Stimulated activated CD4-positive, alpha-beta T cell treated with anti-CD3 and anti-CD28 coated beads, TNF-alpha, amount 100 ng/mL, for 4 hours (primary cell): Measurements from ENCODE around the gene ING5.

ENCODE experiments used
- DNase-seq, 3 experiments: peaks; one replicate each; pipeline ENCODE4 v3.0.0-alpha.2; 2020; ENCODE audit warnings: low read depth in 3 of 3

ING5 gene

GRCh38 chr2:241760301-241760771 lies 58.5 kb downstream of the ING5 start:
- DNase-seq = no peak

DNA sequence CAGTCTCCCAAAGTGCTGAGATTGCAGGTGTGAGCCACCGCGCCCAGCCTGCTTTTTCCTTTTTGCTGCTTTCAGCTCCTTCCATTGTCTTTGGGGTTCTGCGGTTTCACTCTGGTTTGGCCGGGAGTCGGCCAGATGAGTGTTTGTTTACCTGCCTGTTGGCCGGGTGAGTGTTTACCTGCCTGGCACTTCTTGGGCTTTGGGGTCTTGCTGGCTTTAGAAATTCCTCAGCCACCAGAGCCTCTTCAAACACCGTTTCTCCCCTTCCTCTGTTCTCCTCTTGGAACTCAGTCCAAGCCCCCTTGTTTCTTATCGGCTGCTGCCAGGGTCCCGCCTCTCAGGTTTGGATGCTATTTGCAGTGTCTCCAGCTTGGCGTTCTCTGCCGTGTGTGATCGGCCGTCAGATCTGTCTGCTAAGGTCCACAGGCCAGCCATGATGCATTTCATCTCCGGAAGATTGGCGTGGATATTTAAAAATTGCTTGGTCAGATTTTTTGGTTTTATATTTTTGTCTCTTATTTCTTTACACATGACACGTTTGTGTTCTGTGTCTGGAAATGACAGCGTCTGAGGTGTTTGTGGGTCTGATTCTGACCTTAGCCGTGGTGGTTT lies 60.6 kb downstream of the ING5 start:
- DNase-seq = no peak

- peak in 1 of 3 experiments; percentile 31 for DNase-seq
Measured at GRCh38 chr2:241762933-241763369, 61.1 kb downstream of the ING5 start.

- no peak for DNase-seq
Measured at GRCh38 chr2:241763551-241764274, 61.9 kb downstream of the ING5 start.

GRCh38 chr2:241764275-241765241 lies 62.7 kb downstream of the ING5 start:
- DNase-seq = no peak

GRCh38 chr2:241767464-241768250 lies 65.8 kb downstream of the ING5 start:
- no peak for DNase-seq

DNA sequence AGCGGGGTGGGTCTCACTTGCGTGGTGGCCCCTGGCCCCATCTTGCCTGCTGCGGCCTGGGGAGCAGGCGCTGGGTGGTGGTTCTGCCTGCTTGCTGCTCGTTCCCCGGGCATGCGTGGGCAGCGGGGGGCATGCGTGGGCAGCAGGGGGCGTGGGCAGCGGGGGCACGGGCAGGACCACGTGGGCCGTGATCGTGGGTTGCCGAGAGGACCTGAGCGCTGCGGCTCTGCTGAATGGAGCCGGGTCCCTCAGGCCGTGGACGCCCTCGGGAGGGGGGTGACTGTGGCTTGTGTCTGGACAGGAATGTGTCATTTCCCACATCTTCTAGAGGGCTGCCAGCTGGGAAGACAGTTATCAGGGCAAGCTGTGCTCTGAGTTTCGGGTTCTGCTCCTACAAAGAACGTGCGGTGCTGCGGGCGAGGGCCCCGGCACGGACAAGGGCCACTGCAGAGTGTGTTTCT lies 66.4 kb downstream of the ING5 start:
- no peak for DNase-seq

DNA sequence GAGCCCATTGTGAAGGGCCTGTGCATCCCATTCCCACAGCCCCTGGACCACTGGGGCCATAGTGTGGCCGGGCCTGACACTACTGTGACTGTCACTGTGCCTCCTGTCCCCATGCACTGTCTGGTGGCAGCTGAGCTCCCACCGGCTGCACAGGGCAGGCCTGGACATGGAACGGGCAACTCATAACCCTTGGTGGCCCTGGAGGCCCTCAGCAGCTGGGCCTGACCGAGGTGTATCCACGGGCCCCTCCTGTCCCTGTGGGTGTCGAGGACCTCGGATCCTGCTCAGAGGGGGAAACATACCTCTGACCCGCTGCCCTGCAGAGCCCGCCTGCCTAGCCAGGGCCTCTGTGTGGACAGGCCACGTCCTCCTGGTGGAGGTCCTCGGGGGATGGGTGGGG lies 67.0 kb downstream of the ING5 start:
- DNase-seq = no peak

DNA sequence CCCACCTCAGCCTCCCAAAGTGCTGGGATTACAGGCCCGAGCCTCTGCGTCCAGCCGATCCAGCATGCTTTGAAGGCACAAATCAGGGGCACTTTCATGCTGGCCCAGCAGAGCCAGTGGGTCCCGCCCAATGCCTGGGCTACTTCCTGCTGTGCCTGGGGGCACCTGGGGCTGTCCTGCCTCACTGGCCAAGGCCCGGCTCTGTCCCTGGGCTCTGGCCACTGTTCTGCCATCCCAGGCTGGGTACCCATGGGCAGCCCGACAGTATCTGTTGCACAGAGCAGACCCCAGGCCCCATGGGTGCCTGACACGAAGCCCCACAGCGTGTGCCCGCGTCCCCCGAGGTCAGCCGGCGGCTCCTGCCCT lies 68.0 kb downstream of the ING5 start:
- DNase-seq = no peak

DNA sequence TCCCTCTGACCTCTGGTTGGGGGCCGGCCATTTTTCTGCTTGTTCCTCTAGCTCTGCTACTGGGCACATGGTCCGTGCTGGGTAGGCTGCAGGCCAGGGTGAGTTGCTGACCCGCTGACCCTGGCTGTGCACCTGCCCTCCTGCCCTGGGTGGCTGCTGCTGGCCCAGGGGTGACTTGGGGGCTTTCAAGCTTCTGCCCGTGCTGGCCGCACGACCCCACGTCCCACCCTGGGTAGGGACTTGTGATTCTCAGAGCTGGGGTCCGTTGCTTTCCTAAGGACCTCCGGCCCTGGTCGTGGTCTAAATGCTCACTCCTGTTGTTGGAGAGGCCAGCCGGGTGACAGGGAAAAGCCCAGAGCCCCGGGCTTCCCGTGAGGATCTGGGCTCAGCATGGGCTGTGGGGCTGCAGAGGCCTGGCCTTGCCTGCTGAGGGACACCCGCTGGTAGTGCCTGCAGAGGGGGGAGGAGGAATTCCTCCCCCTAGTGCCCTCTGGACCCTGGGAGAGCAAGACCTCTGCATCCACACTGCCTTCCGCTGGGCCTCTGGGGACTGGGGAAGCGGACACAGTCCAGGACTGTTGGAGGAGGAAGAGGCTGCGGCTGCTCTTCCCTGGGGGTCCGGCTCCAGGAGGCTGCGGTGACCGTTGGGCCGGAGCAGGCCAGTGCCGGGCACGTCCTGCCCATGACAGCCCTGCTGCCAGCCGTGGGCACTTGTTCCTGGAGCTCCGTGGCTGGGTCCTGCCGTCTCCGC lies 68.5 kb downstream of the ING5 start:
- DNase-seq = no peak

DNA sequence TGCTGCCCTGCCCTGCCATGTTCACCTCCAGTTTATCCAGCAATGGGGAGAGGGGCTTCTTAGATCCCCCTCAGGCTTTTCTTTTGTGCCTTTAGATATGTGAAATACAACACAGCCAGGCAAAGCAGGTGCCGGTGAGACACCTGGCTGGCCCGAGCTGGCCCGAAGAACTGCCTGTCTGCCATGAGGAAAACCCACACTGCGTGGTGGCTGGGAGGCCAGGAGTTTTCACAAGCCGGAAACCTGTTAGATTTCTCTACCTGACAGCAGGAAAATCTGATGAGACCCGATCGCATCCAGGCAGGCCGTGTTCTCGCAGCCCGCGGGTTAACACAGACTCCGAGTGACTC lies 69.1 kb downstream of the ING5 start:
- no peak for DNase-seq

DNA sequence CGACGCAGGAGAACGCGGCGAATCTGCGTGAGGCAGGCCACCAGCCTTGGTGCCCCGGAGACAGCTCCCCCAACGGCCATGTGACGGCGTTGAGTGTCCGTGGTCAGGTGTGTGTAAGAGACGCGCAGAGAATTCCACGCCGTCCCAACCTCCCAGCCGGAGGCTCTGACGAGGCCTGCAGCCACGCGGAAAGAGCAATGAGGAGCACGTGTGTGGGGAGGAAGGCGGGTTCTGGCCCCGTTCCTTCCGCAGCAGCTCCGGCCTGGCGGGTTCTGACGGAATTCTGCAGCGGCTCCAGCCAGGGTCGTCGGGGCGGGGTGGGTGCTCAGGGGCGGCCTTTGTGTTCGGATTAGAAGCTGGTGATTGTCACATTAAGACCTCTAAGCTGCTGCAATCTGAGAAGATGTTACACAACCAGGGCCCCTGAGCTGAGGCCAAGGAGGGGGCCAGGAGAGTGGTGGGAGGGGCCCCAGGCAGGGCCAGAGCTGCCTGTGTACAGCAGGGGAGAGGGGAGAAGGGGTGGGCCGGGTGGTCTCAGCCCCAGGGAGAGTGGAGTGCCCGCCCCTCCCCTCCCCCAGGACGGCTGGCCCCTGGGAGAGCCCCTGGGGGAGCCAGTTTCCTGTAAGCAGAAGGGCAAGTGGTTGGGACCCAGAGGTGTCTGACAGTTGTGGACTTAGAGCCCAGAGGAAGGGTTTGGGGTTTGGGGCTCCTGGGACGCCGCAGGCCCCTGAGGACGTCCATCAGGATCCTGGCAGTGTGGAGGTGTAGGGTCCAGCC lies 69.6 kb downstream of the ING5 start:
- no peak for DNase-seq

DNA sequence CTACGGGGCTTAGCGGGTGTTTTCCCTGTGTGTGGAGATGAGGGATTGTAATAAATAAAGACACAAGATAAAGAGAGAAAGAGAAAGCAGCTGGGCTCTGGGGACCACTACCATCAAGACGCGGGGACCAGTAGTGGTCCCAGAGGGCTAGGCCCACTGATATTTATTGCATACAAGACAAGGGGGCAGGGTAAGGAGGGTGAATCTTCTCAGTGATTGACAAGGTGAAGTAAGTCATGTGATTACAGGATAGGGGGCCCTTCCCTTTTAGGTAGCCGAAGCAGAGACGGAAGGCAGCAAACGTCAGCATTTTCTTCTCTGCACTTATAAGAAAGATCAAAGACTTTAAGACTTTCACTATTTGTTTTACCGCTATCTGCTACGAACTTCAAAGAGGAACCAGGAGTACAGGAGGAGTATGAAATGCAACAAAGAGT lies 70.2 kb downstream of the ING5 start:
- no peak for DNase-seq

DNA sequence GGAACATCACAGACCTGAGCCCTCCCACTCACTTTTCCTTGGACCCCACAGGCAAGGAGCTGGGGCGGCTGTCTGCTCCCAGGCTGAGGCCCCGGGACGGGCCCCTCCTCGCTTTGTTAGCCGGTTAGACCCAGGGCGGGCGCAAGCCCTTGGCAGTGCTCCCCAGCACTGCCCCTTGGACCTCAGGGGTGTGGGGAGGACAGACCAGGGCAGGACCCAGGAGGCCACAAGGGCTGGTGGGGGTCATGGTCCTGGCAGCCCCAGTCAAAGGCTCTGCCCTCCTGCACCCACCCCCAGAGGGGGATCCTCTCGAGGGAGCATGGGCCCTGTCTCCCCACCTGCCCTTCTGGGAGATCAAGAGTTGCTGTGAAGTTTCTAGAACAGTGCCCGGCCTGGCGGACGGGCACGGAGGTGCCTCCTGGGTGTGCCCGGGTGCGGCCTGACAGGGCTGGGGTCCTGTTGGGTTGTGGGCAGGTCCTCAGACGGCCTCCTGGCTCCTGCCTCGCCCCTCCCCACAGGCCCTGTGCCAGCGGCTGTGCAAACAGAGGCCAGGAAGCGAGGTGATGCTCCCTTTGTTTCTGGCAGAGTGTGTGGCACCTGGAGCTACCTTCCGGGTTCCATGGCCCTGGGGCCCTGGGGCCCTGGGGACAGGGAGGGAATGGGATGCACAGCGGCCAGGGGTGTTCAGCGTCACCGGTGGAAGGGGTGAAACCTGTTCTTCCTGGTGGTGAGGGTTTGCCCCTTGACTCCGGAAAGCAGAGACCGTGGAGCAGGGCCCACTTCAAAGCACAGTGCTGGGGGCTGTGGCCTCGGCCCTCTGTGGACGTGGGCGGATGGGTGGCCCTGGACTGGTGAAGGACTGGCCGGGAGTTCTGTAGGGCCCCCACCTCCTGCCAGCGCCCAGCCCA lies 71.9 kb downstream of the ING5 start:
- DNase-seq = no peak

GRCh38 chr2:241774419-241775222 lies 72.8 kb downstream of the ING5 start:
- no peak for DNase-seq

GRCh38 chr2:241775223-241776177 lies 73.7 kb downstream of the ING5 start:
- no peak for DNase-seq
